GM21529 (cell line): ENCODE results near the gene SAMD14.

ENCODE experiments used
- ATAC-seq: cut with Tn5 transposase; IDR thresholded peaks from one replicate; pipeline ENCODE4 v1.9.1; 2021; ENCODE audit not compliant: unreplicated experiment

The SAMD14 gene

GRCh38 chr17:50148226-50149090 is 18.5 kb upstream of the SAMD14 start:
- peak; percentile 39 for ATAC-seq

- no peak for ATAC-seq
Observed at GRCh38 chr17:50147841-50148225, 17.9 kb upstream of the SAMD14 start.

GRCh38 chr17:50146927-50147665 is 17.1 kb upstream of the SAMD14 start:
- no peak for ATAC-seq

- no peak for ATAC-seq
Observed at GRCh38 chr17:50146230-50146926, 16.4 kb upstream of the SAMD14 start.

- no peak for ATAC-seq
Observed at GRCh38 chr17:50145532-50146229, 15.7 kb upstream of the SAMD14 start.

- ATAC-seq = no peak
Observed at GRCh38 chr17:50144845-50145531, 15.0 kb upstream of the SAMD14 start.

GRCh38 chr17:50144355-50144754 is 14.4 kb upstream of the SAMD14 start:
- no peak for ATAC-seq

- ATAC-seq = no peak
Observed at GRCh38 chr17:50143461-50144176, 13.7 kb upstream of the SAMD14 start.

- no peak for ATAC-seq
Observed at GRCh38 chr17:50141745-50142110, 11.8 kb upstream of the SAMD14 start.

GRCh38 chr17:50141026-50141744 is 11.2 kb upstream of the SAMD14 start:
- ATAC-seq = no peak

- peak; percentile 41 for ATAC-seq
Observed at GRCh38 chr17:50139950-50140885, 10.3 kb upstream of the SAMD14 start.

GRCh38 chr17:50139185-50139783 is 9.3 kb upstream of the SAMD14 start:
- no peak for ATAC-seq

GRCh38 chr17:50137042-50137441 is 7.1 kb upstream of the SAMD14 start:
- ATAC-seq = no peak

- ATAC-seq = no peak
Observed at GRCh38 chr17:50136096-50136687, 6.2 kb upstream of the SAMD14 start.

- ATAC-seq = no peak
Observed at GRCh38 chr17:50135316-50136095, 5.5 kb upstream of the SAMD14 start.
